Mucosa of descending colon (tissue), 3 donors: ENCODE results near the gene ANKRD44. TPM values are rescaled to one million over a fixed set of nuclear protein-coding genes. Genes with fewer than 3 reads are reported as not detected.

ENCODE experiments used
- ATAC-seq: fragments of 200-7000 bp; cut with Tn5 transposase; one replicate; pipeline ENCODE4 v1.9.1; 2020; ENCODE audit warnings: mild to moderate bottlenecking, moderate library complexity
- DNase-seq, 3 donors: peaks; one replicate each; pipeline ENCODE4 v3.0.0-alpha.2; 2020
- H3K36me3 ChIP-seq: fragments of 200-600 bp; one replicate; pipeline ENCODE4 v1.8.0; 2021; ENCODE audit warnings: low read depth, mild to moderate bottlenecking
- H3K4me1 ChIP-seq: fragments of 200-600 bp; one replicate; pipeline ENCODE4 v1.8.0; 2021; ENCODE audit warnings: low read depth, mild to moderate bottlenecking
- H3K4me3 ChIP-seq: fragments of 200-600 bp; one replicate; pipeline ENCODE4 v1.8.0; 2021; ENCODE audit warnings: mild to moderate bottlenecking
- H3K9me3 ChIP-seq: fragments of 200-600 bp; one replicate; pipeline ENCODE4 v1.8.0; 2021; ENCODE audit warnings: mild to moderate bottlenecking
- intact Hi-C, 2 donors: fragments of 100-400 bp; cut with DNase I in 1 of 2; cut with micrococcal nuclease in 1 of 2; formaldehyde crosslinking; loops; one replicate each; pipeline versions ENCODE4 v1.11.0 to v1.11.1; 2022; cut with DNase I, micrococcal nuclease
- total RNA-seq, 3 donors: library from RNA; stranded (reverse); fragmentation: NEBNext Ultra II Directional in 2 of 3; extraction: Animal tissue kit (Norgen Biotek cat#: 25700) in 2 of 3; gene quantifications; one replicate each; pipeline versions ENCODE4 v1.2.1 to v1.2.4, GENCODE V29; 2021 to 2023
- TF ChIP-seq, protein P1 (sequence below): fragments of 200-600 bp; IDR thresholded peaks from one replicate; pipeline ENCODE4 v1.8.0; 2022; ENCODE audit warnings: antibody characterized with exemption, mild to moderate bottlenecking
- donor health status: DM: no; HTN: no; CAD: no; lungs with moderate emphysema.
- donor health status: DM: no; HTN: no; CAD: no.
- donor health status: DM: no; HTN: yes; CAD: no.

The ANKRD44 gene
- total RNA-seq, 3 donors from 2014 or later = 9.7 to 25.7 (median 13.7) TPM

DNA sequence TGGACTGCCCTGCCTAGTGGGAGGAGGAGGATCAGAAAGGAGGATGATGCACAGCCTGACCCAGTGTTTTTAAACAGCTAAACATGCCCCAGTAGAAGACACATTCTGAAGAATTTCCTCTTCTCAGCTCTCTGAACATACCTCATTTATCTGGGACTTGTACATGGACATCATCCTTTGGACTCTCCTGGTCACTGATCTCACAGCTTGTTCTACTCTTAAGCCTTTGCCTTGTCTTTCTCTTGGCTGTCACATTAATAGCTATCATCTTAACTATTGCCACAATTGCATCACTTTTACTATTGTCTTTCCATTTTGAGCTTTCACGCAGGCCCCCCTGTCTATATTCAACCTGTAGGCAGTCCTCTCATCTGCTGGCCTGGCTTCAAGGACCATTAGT is 342.1 kb downstream of the ANKRD44 start:
- TF ChIP-seq, protein P1, sequence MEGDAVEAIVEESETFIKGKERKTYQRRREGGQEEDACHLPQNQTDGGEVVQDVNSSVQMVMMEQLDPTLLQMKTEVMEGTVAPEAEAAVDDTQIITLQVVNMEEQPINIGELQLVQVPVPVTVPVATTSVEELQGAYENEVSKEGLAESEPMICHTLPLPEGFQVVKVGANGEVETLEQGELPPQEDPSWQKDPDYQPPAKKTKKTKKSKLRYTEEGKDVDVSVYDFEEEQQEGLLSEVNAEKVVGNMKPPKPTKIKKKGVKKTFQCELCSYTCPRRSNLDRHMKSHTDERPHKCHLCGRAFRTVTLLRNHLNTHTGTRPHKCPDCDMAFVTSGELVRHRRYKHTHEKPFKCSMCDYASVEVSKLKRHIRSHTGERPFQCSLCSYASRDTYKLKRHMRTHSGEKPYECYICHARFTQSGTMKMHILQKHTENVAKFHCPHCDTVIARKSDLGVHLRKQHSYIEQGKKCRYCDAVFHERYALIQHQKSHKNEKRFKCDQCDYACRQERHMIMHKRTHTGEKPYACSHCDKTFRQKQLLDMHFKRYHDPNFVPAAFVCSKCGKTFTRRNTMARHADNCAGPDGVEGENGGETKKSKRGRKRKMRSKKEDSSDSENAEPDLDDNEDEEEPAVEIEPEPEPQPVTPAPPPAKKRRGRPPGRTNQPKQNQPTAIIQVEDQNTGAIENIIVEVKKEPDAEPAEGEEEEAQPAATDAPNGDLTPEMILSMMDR = no peak
- Histone ChIP-seq H3K4me3 (no peak overlapping the region), H3K9me3 (no peaks in the 10 kb centered on the region), H3K36me3 (no peaks in the 10 kb centered on the region), H3K4me1 (peaks cover 2% of the 10 kb centered on the region)
- DNase-seq = no peak
- no peak for ATAC-seq
- intact Hi-C loops = no loop called here

DNA sequence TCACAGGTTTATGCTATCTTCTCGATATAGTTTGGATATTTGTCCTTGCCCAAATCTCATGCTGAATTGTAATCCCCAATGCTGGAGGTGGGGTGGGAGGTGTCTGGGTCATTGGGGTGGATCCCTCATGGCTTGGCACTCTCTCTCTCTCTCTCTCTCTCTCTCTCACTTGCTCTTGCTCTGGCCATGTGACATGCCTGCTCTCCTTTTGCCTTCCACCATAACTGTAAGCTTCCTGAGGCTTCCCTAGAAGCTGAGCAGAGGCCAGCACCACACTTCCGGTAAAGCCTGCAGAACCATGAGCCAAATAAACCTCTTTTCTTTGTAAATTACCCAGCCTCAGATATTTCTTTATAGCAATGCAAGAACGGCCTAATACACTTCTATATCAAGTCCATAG is 342.8 kb downstream of the ANKRD44 start:
- H3K4me3 ChIP-seq = no peak overlapping the region
- peaks cover 2% of the 10 kb centered on the region for H3K4me1 ChIP-seq
- H3K36me3 ChIP-seq = no peaks in the 10 kb centered on the region
- intact Hi-C loops = no loop called here
- ATAC-seq (no peak), DNase-seq (no peak)
- H3K9me3 ChIP-seq = no peaks in the 10 kb centered on the region
- TF ChIP-seq, protein P1 = no peak

DNA sequence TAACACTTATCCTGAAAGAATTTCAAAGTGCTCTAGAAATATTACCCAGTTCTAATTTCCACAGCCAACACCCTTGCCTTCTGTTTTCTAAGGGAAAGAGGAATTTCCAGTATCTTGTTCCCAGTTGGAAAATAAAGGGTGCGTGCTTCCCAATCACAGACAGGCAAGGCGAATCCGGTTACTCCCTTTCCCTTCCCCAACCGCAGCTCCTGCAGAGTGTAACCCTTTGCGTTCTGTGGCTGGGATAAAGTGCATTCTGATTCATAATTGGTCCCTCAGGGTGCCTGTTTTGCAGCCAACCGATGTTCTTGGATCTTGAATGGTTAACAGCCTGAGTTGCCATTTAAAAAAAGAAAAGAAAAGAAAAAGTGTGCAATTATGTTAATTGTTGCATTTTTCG is 343.5 kb downstream of the ANKRD44 start:
- intact Hi-C loops = no loop called here
- DNase-seq = peak in 1 of 3 donors; percentile 18
- TF ChIP-seq, protein P1 = no peak
- Histone ChIP-seq H3K36me3 (no peaks in the 10 kb centered on the region), H3K9me3 (no peaks in the 10 kb centered on the region), H3K4me1 (peaks cover 2% of the 10 kb centered on the region), H3K4me3 (no peak overlapping the region)
- ATAC-seq = peak; percentile 75

DNA sequence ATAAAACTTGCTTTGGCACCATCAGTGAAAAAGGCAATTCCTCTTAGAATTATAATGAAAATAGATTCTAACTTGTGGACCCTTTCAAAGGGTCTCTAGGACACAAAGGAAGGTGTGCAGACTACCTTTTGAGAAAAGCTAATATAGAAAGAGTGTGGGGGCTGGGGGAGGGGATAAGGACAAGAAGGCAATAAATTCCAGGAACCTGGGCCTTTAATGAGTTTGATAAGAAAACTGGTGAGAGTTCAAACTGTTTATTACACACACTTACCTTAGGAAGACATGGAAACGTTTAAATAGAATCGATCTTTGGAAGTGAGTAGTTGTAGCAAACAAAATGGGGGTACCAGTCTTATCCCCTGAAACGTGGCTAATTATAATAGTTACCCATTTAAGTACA is 344.5 kb downstream of the ANKRD44 start:
- intact Hi-C loops = no loop called here
- no peak overlapping the region for H3K4me3 ChIP-seq
- peak; percentile 86 for ATAC-seq
- peak in 1 of 3 donors; percentile 39 for DNase-seq
- no peaks in the 10 kb centered on the region for H3K36me3 ChIP-seq
- TF ChIP-seq, protein P1 = no peak
- H3K4me1 ChIP-seq = peaks cover 2% of the 10 kb centered on the region
- H3K9me3 ChIP-seq = no peaks in the 10 kb centered on the region

DNA sequence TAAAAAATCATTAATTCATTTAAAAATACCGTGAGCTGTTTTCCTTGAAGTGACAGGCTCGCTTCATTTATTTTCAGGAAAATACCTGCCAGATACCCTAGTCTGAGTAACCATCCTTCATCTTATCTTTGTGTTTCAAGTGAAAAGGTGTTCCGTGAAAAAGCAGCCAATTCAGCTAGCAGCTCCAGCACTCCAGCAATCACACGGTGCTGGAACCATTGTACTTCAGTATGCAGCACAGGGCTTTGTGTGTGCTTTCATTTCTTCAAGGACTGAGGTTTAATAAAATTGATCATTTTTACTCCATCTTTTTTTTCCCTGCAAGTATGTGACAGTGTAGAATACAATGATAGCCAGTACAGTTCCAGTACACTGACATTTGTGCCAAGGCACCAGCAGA is 344.9 kb downstream of the ANKRD44 start:
- intact Hi-C loops = no loop called here
- H3K36me3 ChIP-seq = no peaks in the 10 kb centered on the region
- H3K9me3 ChIP-seq = no peaks in the 10 kb centered on the region
- TF ChIP-seq, protein P1 = no peak
- peaks cover 2% of the 10 kb centered on the region for H3K4me1 ChIP-seq
- no peak overlapping the region for H3K4me3 ChIP-seq
- ATAC-seq (peak; percentile 45), DNase-seq (peak in 1 of 3 donors; percentile 17)

DNA sequence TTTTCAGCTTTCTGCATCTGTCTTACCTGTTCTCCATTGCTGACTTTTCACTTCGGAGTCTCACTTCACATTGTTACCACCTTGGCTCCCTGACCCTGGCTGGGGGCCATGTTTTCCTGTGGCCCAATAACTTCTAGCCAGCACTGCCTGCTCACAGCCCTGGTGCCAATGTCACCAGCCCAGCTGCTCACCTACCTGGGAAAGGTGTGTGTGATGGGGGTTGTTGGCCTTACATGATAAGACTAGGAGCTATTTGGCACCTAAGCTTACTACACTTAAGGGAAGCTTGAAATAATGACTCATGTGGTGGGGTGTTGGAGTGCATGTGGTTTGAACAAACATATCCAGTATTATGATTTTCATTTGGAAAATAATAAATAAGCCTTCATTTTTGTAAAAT is 346.6 kb downstream of the ANKRD44 start:
- intact Hi-C loops = loop anchor here in 1 of 2 donors (5.0 kb wide), 1 partner anchor 878 kb away; no protein-coding TSS in a partner anchor
- DNase-seq = no peak
- H3K4me1 ChIP-seq = peaks cover 2% of the 10 kb centered on the region
- TF ChIP-seq, protein P1 = no peak
- H3K4me3 ChIP-seq = no peak overlapping the region
- H3K36me3 ChIP-seq = no peaks in the 10 kb centered on the region
- ATAC-seq = peak; percentile 43
- no peaks in the 10 kb centered on the region for H3K9me3 ChIP-seq
